HuH-7.5 (cell line): ENCODE results near the gene RAB7A.
"Not testable (repeated sequence)": the region's sequence is repeated elsewhere in the genome, so short reads cannot be mapped to it uniquely, and the experiment has no call there.

Experiments used
- DNase-seq: peaks from one replicate; pipeline ENCODE4 v3.0.0; 2011; ENCODE audit warnings: low spot score

Gene RAB7A

GRCh38 chr3:128760042-128760441 is 34.1 kb downstream of the RAB7A start:
- DNase-seq: no peak

- no peak for DNase-seq
Observed at GRCh38 chr3:128760881-128761280, 34.9 kb downstream of the RAB7A start.

GRCh38 chr3:128761392-128761791 is 35.4 kb downstream of the RAB7A start:
- no peak for DNase-seq

DNA sequence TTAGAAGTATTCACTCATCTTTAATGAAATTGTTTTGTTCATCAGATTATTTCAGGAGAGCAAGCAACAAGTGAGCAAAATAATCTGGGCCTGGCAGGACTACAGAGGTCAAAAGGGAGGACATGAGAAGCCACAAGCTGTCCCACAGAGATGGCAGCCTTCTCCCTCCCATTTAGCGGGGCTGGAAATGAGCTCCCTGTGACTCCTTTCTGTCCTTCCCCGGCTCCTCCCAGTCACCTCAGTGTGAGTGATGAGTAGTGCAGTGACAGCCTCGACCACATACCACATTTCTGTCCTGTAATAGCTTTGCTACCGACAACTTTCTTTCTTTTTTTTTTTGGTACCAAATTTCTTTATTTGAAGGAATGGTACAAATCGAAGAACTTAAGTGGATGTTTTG is 38.0 kb downstream of the RAB7A start:
- DNase-seq: no peak

GRCh38 chr3:128764863-128765262 is 38.9 kb downstream of the RAB7A start:
- no peak for DNase-seq

GRCh38 chr3:128767094-128767750 is 41.2 kb downstream of the RAB7A start:
- DNase-seq: no peak

- DNase-seq: no peak
Observed at GRCh38 chr3:128768471-128768870, 42.5 kb downstream of the RAB7A start.

- DNase-seq: no peak
Observed at GRCh38 chr3:128770387-128770786, 44.4 kb downstream of the RAB7A start.

DNA sequence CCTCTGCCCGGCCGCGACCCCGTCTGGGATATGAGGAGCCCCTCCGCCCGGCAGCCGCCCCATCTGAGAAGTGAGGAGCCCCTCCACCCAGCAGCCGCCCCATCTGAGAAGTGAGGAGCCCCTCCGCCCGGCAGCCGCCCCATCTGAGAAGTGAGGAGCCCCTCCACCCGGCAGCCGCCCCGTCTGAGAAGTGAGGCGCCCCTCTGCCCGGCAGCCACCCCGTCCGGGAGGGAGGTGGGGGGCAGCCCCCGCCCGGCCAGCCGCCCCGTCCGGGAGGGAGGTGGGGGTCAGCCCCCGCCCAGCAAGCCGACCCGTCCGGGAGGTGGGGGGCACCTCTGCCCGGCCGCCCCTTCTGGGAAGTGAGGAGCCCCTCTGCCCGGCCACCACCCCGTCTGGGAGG is 47.2 kb downstream of the RAB7A start:
- DNase-seq: not testable (repeated sequence)

DNA sequence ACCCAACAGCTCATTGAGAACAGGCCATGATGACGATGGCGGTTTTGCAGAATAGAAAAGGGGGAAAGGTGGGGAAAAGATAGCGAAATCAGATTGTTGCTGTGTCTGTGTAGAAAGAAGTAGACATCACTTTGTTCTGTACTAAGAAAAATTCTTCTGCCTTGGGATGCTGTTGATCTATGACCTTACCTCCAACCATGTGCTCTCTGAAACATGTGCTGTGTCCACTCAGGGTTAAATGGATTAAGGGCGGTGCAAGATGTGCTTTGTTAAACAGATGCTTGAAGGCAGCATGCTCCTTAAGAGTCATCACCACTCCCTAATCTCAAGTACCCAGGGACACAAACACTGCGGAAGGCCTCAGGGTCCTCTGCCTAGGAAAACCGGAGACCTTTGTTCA is 47.6 kb downstream of the RAB7A start:
- not testable (repeated sequence) for DNase-seq

- DNase-seq: no peak
Observed at GRCh38 chr3:128775241-128775640, 49.3 kb downstream of the RAB7A start.

DNA sequence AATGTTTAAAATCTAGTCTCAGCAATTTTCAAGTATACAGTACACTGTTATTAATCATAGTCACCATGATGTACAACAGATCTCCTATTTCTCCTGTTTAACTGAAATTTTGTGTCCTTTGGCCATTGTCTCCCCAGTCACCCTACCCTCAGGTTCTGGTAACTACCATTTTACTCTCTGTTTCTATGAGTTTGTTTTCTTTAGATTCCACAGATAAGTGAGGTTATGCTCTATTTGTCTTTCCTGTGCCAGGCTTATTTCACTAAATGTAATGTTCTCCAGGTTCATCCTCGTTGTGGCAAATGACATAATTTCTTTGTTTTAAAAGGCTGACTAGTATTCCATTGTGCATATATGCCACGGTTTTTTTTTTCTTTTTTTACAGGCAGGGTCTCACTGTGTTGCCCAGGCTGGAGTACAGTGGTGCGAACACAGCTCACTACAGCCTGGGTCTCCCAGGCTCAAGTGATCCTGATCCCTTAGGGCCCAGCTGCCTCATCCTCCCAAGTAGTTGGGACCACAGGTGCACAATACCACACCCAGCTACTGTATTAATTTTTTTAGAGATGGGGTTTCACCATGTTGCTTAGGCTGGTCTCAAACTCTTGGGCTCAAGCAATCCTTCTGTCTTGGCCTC is 50.0 kb downstream of the RAB7A start:
- DNase-seq: peak; percentile 47

- DNase-seq: no peak
Observed at GRCh38 chr3:128780101-128780837, 54.3 kb downstream of the RAB7A start.

GRCh38 chr3:128781164-128781563 is 55.2 kb downstream of the RAB7A start:
- DNase-seq: no peak

GRCh38 chr3:128782282-128783146 is 56.5 kb downstream of the RAB7A start:
- no peak for DNase-seq

- DNase-seq: no peak
Observed at GRCh38 chr3:128783774-128784173, 57.8 kb downstream of the RAB7A start.

DNA sequence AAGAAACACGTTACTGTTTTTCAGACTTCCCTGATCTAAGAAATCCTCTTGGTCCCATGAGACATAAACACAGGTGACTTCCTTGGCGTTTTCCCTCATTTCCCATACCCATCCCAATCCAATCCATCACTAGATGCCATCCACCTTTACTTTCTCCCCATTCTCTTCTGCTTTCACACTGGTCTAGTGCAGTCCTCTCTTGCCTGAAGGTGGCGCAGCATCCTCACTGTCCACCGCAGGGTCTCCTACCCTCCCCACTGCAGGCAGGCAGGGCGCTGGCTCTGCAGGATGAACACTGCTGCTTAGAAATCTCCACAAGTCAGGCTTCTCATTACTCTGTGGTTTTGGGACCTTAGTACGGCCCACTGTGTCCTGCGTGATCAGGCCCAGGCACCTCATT is 58.2 kb downstream of the RAB7A start:
- no peak for DNase-seq

DNA sequence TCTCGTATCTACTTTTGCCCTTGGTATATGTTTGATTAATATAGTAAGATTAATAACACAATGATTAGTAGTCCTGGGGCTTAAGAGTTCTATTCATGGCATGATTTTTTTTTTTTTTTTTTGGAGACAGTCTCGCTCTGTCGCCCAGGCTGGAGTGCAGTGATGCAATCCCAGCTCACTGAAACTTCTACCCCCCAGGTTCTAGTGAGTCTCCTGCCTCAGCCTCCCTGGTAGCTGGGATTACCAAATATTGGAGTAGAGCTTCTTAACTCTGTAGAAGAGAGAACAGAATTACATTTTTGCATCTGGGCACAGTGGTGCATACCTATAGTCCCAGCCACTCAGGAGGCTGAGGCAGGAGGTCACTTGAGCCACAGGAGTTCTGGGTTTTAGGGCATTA is 58.9 kb downstream of the RAB7A start:
- DNase-seq: no peak

DNA sequence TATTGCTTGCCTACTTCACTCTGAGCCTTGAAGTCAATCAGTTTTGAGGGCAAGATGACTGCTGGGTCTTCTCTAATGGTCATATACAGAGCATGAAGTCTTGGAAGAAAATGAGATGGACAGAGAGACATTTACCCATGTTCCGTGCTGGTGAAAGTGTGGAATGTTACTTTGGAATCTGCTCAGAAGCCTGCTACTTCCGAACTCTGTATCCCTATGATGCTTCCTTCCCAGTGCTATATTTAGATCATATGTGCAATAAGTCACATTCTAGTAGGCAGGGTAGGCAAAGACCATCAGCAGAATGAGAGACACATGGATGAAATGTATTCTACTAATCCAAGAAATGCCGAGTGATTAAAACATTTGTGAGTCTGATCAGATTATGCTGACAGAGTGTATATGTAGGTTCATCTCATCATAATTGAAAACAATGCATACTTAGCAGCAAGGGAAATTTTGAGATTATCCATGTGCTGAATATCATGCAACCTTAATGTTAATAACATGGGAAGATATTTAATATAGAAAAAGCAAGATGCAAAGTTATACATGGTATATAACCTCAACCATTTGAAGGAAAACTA is 60.5 kb downstream of the RAB7A start:
- no peak for DNase-seq

- DNase-seq: peak; percentile 43
Observed at GRCh38 chr3:128787256-128788253, 61.6 kb downstream of the RAB7A start.
